ENCODE data around the gene ASB16.

Gene ASB16

GRCh38 chr17:44200478-44201155 lies 30.1 kb downstream of the ASB16 start:
- DNase-seq (ENCODE audit: insufficient read length, low spot score) (no peak), FAIRE-seq (no peak)
- no peak for TF ChIP-seq CTCF (IDR thresholded peaks at IDR 0.05; ENCODE audit: insufficient read depth, missing control alignments)

- DNase-seq (ENCODE audit: insufficient read length, low spot score) (no peak), FAIRE-seq (no peak)
- TF ChIP-seq CTCF (IDR thresholded peaks at IDR 0.05; ENCODE audit: insufficient read depth, missing control alignments) = no peak
These were observed 32.3 kb downstream of the ASB16 start for GRCh38 chr17:44202756-44203155.

GRCh38 chr17:44203731-44204440 lies 33.4 kb downstream of the ASB16 start:
- peak; percentile 54 for DNase-seq (ENCODE audit: insufficient read length, low spot score)
- peak; percentile 81 for TF ChIP-seq CTCF (IDR thresholded peaks at IDR 0.05; ENCODE audit: insufficient read depth, missing control alignments)
- no peak for FAIRE-seq

- FAIRE-seq = no peak
These were observed 34.0 kb downstream of the ASB16 start for GRCh38 chr17:44204441-44204882.

GRCh38 chr17:44205962-44206824 lies 35.7 kb downstream of the ASB16 start:
- TF ChIP-seq CTCF (IDR thresholded peaks at IDR 0.05; ENCODE audit: insufficient read depth, missing control alignments) = no peak
- DNase-seq (ENCODE audit: insufficient read length, low spot score) = no peak
- no peak for FAIRE-seq

More at GRCh38 chr17:44204441-44204882, 34.0 kb downstream of the ASB16 start:
- TF ChIP-seq CTCF (IDR thresholded peaks at IDR 0.05; ENCODE audit: insufficient read depth, missing control alignments) = no peak
- no peak for DNase-seq (ENCODE audit: insufficient read length, low spot score)

- FAIRE-seq (no peak), DNase-seq (ENCODE audit: insufficient read length, low spot score) (no peak)
- no peak for TF ChIP-seq CTCF (IDR thresholded peaks at IDR 0.05; ENCODE audit: insufficient read depth, missing control alignments)
These were observed 36.3 kb downstream of the ASB16 start for GRCh38 chr17:44206825-44207155.

All from D721Med (cell line).